NCI-H345 (cell line): Measurements from ENCODE around the gene ERCC6L.

ENCODE experiments used
- DNase-seq: peaks from one replicate; lab custom pipeline; 2025; lab: John Stamatoyannopoulos, UW

ERCC6L gene, protein sequence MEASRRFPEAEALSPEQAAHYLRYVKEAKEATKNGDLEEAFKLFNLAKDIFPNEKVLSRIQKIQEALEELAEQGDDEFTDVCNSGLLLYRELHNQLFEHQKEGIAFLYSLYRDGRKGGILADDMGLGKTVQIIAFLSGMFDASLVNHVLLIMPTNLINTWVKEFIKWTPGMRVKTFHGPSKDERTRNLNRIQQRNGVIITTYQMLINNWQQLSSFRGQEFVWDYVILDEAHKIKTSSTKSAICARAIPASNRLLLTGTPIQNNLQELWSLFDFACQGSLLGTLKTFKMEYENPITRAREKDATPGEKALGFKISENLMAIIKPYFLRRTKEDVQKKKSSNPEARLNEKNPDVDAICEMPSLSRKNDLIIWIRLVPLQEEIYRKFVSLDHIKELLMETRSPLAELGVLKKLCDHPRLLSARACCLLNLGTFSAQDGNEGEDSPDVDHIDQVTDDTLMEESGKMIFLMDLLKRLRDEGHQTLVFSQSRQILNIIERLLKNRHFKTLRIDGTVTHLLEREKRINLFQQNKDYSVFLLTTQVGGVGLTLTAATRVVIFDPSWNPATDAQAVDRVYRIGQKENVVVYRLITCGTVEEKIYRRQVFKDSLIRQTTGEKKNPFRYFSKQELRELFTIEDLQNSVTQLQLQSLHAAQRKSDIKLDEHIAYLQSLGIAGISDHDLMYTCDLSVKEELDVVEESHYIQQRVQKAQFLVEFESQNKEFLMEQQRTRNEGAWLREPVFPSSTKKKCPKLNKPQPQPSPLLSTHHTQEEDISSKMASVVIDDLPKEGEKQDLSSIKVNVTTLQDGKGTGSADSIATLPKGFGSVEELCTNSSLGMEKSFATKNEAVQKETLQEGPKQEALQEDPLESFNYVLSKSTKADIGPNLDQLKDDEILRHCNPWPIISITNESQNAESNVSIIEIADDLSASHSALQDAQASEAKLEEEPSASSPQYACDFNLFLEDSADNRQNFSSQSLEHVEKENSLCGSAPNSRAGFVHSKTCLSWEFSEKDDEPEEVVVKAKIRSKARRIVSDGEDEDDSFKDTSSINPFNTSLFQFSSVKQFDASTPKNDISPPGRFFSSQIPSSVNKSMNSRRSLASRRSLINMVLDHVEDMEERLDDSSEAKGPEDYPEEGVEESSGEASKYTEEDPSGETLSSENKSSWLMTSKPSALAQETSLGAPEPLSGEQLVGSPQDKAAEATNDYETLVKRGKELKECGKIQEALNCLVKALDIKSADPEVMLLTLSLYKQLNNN

DNA sequence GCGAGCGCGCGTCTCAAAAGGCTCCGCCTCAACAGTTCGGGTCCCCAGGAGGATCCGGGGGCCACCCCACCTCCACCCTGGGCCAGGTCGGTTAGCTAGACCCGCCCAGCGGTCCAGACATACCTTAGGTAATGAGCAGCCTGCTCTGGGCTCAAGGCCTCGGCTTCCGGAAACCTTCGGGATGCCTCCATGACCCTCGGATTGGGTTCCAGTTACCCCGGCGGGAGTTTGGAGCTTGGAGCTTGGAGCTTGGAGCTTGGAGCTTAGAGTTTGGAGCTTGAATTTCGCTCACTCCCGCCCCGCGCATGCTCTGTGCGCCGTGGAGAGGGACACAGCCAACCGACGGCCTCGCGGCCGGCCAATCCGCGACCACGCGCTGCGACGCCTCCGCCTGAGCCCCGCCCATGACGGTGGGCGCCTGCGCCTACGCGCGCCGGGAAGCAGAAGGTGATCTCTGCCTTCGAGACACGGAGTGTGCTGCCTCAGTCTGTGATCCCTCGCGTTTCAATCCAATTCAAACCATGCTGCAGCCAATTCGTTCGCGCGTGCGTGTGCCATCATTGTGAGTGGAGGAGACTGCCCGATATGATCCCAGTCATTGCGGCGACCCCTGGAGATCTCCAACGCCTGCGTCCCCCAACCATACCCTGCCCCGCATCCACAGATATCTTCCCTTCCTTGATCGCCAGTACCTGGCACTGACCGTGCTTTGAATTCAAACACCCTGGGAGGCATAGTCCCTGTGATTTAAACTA, at the start of gene ERCC6L:
Gene ERCC6L, minus strand, starts transcription at position 307 of the 755 bp plus-strand sequence. Its CDS starts 116 bp downstream, at position 191.
- peak; percentile 89 for DNase-seq

DNA sequence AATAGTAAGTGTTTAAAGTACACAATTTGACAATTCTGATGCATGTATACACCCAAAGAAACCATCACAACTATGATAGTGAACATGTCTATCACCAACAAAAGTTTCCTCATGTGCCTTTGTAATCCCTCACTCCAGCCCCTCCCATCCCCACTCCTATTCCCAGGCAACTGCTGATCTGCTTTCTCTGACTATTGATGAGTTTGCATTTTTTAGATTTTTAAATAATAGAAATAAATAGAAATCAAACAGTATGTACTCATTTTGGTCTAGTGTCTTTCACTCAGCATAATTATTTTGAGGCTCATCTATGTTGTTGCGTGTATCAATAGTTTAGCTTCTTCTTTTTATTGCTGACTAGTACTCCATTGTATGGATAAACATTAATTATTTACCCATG, 43.5 kb upstream of the ERCC6L start:
- no peak for DNase-seq

DNA sequence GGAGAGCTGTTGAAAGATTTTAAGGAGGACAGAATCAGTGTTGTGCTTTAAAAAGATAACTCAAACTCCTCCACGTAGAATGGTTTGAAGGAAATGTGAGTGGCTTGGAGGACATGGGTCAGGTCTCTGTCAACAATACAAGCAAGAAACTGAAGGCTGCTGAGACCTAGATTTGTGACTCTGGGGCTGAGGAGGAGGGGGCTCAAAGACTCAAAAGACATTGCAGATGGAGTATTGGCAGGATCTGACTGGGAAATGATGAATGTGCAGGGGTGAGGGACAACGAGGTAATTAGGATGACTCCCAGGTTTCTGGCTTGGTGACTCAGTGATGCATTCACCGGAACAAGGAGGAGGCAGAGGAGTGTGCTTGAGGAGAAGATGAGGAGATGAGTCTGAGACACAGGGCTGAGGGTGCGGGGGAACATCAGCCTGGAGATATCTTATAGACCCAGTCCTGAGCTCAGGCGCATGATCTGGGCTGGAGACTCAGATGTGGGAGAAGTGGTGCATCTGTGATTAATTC, 41.6 kb upstream of the ERCC6L start:
- DNase-seq = no peak

DNA sequence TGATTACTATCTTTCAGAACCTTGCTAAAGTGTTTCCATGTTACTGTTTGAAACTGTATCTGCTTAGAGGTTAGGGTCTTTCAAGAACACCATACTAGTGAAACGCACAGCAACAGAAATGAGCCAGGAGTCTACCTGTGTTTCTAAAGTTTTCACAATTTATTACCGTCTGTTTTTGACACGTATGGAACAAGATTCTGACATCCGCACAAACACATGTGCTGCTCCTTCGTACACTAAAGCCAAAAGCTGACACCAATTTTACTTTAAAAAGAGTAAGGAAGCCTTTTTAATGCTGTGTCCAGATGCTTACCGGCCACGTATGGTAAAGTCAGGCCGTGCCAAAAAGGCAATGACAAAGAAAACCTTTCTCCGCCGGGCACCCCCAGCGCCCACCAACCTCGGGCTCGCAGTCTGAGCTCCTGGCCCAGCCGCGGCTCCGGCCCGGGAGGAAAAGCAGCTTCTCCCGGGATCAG, 37.7 kb upstream of the ERCC6L start:
- DNase-seq = no peak

DNA sequence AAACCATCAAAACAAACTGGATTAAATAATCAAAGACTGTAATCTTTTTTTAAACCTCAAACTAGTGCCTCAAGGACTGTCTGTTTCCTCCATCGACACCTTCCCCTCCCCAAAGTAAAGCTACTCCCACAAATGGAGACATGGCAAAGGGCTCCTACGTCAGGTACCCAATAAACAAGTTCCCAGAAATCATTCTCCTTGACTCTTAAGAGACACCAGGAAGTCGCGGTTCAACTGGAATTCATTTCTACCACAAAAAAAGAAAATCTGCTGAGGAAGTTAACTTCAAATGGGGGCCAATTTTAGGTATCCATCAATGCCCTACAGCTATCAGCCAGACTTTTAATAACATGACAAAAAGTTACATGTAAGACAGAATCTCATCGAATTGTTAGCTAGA, 35.7 kb upstream of the ERCC6L start:
- no peak for DNase-seq

DNA sequence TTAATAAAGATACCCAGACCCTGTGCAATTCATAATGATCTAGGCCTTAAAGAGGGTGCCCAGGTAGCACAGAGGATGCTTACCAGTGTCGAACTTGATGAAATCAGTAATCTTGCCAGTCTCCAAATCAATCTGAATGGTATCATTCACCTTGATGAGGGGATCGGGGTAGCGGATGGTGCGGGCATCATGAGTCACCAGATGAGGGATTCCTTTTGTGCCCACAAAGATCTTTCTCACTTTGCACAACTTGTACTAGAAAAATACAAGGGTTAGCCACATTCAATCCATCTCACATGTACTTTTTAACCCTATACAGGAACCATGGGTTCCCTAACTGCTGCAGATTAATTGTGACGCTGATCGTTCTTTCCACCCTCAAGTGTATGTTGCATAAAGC, 34.9 kb upstream of the ERCC6L start:
- no peak for DNase-seq

DNA sequence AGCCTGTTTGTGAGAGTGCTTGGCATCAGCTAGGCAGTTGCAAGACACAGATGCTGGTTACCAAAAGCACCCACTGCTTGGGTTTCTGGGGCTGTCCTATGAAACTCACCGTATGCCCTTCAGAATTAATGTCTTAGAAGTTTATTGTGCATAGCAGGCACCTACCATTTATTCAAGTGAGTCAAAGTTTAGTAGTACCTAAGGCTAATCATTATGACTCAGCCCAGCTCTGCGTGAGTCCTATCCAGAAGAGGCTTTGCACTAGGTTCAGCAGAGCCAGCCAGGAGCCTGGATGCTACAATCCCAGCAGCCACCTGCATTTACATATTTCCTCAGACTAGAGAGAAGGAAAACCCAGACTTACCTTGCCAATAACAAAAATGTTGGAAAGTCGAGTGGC, 34.0 kb upstream of the ERCC6L start:
- no peak for DNase-seq

DNA sequence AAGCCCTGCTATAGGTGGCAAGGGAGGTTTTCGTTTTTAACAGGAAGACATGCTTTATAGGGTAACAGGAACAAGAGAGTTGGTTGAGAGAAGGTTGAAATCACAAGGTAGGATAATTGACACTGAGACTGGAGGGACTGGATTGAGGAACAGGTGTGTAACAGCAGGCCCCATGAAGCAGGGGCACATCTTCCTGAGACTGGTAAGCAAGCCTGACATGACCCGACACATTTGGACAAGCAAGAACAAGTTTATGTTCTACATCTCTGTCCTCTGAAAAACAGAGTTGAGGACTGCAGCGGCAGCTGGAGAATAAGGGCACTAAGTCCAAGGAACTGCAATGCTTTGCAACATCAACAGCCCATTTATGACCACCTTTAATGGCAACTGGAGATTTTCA, 33.0 kb upstream of the ERCC6L start:
- DNase-seq = no peak

DNA sequence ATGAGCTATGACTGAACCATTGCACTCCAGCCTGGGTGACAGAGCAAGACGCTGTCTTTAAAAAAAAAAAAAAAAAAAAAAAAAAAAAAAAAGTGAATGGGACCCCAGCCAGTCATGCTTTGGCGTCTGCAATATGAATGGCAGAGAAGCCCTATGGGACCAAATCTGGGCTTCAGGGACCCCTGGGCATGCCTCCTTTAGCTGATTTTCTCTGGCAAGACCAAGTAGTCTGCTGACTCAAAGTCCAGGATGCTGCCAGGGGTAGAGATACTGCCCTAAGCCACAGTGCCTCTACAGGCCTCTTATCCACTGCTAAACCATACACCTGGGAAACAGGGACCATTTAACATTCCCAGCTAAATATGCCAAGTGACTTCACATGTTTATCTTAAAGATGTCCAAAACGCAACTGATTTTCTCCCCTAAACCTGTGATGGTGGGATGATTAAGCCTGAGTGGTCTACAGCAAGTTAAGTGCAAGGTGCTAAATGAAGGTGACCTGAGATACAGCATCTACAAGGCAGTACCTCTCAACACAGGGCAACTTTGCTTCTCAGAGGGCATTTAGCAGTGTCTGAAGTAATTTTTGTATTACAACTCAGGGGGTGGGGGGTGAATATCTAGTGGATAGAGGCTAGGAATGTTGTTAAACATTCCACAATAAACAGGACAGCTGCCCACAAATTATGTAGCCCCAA, 32.4 kb upstream of the ERCC6L start:
- DNase-seq = no peak

DNA sequence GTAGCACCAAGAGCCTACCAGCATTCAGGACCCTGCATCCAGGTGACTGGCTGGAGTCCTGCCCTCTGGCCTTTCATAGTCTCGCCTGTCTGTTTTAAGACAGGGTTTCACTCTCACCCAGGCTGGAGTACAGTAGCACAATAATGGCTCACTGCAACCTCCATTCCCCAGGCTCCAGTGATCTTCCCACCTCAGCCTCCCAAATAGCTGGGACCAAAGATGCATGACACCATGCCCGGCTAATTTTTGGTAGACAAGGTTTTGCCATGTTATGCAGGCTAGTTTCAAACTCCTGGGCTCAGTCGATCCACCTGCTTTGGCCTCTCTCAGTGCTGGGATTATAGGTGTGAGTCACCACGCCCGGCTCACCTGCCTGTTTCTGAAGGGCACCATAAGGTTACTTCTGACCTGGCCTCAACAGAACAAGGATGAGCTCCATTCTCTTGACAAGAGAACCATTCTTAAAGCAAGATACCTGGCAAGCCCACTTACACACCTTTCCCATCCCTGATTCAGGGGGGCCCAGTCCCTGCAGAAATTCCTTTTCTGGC, 31.6 kb upstream of the ERCC6L start:
- DNase-seq = no peak

DNA sequence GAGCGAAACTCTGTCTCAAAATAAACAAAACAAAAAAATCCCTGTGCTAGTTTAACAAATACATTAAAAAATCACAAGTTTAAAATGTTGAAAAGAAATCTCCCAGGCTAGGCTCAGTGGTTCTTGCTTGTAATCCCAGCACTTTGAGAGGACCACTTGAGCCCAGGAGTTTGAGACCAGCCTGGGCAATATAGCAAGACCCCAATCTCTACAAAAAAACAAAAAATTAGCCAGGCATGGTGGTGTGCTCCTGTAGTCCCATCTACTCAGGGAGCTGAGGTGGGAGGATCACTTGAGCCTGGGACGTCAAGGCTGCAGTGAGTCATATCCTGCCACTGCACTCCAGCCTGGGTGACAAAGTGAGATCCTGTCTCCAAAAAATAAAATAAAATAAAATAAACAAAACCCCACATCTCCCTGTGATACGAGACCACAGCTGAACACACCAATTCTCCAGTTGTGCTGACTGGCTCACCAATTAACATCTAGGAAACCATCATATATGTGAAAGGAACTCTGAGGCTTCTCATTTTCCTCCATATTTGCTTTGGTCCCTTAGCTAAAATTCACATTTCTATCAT, 30.9 kb upstream of the ERCC6L start:
- DNase-seq = no peak

DNA sequence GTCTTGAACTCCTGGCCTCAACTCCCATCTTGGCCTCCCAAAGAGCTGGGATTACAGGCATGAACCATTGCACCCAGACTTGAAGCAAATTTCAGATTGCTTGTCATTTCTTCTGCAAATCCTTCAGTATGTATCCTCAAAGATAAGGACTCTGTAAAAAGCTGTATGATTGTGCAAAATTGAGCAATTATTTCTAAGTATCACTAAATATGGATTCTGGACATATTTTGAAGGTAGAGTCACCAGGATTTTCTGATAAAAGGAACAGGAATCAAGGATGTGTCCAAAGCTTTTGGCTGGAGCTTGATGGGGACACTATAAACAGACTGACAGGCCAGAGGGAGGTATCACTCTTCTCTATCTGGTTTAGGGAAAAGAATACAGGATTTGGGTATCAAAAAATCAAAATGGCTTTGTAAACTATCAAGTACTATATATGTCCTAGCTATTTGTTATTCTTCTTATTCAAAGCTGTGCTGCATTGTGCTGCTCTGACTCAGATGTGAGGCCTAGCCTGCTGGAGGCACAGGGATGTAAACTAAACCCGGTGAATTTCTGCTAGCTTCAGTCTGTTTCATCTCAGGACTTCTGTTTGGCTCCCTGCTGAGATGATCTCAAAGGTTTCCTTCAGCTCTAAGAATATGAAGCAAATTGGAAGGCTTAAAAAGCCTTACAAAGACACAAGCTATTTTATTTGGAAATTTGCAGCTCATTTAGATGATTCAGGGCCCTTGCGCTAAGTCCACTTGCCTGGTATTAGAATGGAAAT, 30.0 kb upstream of the ERCC6L start:
- no peak for DNase-seq

DNA sequence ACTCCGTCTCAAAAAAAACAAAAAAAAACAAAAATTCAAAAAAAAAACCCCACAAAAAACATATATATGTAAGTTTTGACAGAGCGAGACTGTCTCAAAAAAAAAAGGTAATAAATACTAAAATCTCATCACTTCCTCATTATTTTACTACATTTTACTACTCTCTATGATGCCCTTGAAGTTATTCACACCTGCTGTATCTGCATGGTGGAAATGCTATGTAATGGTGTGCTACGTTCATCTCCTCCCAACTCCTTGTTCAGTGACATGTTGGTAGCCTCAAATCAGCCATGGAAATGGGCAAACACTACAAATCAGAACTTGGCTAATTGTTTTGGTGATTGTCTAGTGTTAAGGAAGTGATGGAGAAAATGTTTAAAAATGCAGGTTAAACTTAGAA, 26.4 kb upstream of the ERCC6L start:
- DNase-seq = no peak

DNA sequence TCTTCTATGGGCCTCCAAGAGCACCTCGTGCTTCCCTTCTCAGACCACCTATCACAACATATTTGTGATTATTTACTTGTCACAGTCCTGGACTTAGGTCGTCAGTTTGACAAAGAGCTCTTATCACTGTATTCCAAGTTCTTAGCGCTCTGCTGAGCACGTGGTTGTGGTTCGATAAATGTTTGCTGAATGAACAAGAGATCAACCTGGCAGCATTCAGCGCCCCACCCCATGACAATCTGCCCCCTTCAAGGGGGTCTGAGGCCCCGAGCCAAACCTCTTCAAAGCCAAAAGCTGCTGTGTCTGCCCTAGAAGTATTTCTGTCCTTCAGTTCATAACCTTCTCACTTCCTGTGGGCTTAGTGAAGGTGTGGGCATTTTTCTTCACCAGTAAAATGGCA, 23.2 kb upstream of the ERCC6L start:
- peak; percentile 81 for DNase-seq

DNA sequence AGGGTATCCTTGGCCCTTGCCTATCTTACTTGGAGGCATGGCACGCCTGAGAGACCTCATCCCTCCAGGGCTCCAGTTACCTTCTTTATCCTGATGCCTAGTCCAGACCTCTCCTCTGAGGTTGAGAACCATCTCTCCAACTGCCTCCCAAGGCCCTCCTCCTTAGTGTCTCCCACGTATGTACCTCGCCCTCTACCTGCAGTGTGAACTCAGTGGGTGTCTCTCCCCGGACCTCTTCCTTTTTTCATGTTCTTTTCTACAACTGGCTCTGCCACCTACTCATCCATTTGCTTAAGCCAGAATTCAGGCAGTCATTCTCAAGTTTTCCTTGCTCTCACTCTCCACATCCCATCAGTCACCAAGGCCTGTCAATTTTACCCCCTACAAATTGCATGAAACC, 21.6 kb upstream of the ERCC6L start:
- no peak for DNase-seq

DNA sequence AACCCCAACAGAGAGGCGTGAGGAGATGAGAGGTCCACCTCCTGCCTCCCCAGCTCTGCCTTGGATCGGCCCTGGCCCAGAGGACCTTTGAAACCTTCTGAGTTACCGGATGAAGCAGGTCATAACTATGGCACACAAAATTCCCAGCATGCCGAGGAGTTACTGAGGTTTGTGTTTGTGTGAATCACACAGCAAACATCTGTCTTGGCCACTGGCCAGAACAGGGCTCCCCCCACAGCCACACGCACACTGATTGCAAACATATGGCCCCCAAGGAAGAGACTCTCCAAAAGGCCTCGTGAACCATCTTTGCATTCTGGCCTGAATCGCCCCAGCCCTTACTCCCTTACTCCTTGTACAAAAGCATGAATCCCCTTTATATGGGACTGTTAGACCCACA, 19.3 kb upstream of the ERCC6L start:
- DNase-seq = no peak

DNA sequence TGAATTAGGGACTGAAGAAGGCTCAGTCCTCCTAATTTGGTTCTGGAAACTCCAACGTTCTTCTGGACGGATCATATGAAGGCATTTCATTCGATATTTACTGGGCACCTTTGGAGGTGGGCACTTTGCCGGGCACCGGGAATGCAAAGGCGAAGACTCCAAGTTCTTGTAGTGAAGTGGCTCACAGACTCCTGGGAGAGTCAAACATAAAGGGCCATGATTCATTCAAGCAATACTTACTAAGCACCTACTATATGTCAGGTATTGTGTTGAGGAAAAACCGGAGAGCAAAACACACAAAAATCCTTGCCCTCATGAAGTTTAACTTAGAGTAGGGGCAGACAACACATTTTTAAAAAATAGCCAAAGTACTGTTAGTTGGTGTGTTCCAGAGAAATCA, 17.0 kb upstream of the ERCC6L start:
- no peak for DNase-seq

DNA sequence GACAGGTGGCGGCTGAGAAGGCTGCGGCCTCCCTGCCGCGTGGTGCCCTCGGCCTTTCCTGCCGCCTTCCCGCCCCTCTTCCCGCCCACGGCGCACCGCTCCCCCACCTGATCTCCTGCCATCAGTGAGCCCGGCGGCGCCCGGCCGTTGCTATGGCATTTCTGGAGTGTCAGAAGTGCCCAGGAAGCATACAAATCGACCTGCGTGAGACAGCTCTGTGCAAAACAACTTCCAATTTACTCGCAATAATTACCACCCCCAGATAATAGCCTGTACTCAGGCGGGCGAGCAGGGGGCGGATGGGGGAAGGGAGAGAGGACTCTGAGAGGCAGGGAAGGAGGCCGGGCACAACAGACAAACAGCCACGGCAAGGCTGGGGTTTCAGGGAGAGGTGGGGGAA, 16.6 kb upstream of the ERCC6L start:
- DNase-seq = peak; percentile 75

DNA sequence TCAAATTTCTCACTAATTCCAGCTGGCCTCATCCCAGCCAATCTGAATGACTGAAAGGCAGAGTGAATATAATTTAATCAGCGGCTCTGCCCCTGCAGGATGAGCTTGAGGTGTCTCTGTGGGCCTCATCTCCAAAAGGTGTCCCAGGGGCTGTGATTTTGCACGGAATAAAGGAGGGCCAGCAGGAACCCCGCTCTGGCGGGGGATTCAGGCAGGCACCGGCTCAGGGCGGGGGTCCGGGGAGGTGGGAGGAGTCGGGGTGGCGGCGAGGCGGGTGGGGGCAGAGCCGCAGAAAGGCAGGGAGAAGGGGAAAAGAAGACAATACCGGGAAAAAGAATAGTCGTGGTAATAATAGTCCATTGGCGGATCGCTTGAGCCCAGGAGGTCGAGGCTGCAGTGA, 16.0 kb upstream of the ERCC6L start:
- peak; percentile 29 for DNase-seq
